ENCODE data around the gene ATP11A. TPM values are rescaled to one million over a fixed set of nuclear protein-coding genes. Genes with fewer than 3 reads are reported as not detected.

ATP11A gene
- total and polyA plus RNA-seq, 10 of the 15 experiments (the other 5 are each of a cell fraction or from before 2014, with no cell fraction given), result 1.4 to 69.6 (median 14.4) TPM

DNA sequence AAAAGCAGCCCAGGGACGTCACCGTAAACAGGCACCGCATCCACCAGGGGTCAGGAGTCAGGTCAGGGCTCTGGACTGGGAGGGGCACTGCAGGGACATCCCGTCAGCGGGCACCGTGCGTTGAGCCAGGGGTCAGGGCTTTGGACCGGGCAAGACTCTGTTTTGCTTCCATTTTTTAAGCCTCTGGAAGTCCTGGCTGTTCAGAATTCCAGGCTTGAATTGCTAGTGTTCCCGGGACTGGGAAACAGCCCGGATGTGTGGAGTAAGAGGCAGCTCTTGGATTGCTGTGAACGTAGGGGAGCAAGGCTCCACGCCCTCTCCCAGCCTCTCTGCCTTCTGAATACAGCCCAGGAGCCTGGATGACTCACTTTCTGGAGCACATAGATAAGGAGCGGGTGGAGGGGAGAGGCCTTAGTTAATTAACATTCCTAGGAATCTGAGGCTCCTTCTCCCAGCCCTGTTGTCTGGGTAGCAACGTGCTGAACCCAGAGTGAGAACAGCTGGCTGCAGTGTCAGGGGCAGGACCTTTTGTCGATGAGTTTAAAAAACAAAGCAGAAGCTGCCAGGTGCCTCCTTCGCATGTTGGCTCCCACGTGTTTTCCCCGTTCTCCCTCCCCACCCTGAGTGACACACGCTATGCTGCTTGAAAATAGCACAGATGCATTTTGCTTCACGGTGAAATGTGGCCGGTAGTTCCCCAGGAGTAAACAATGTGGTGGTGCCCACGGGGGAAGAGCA is 21.9 kb downstream of the ATP11A start (continued):
- TF ChIP-seq POLR2AphosphoS2 (IDR thresholded peaks at IDR 0.05; ENCODE audit: low read depth, low read length), result no peak
- TF ChIP-seq RUNX3 (IDR thresholded peaks at IDR 0.05; ENCODE audit: low read length), result peak; percentile 30; the same call in 1 of the 2 replicates
- TF ChIP-seq SUZ12 (IDR thresholded peaks at IDR 0.05; ENCODE audit: unreplicated experiment), result no peak
- 0 out of 2 replicates have a peak, but pooled peaks have one; percentile 46 for TF ChIP-seq CHD2 (IDR thresholded peaks at IDR 0.05; ENCODE audit: borderline replicate concordance, low read depth, low read length)
- peak; percentile 58; the same call in 1 of the 2 replicates for TF ChIP-seq RAD51 (IDR thresholded peaks at IDR 0.05)
- no peak for TF ChIP-seq CBFB (IDR thresholded peaks at IDR 0.05; ENCODE audit: low read depth)
- TF ChIP-seq RBBP5 (conservative IDR thresholded peaks at IDR 0.05), result no peak
- no peak for TF ChIP-seq IRF4 (IDR thresholded peaks at IDR 0.05; ENCODE audit: low read depth, low read length)
- TF ChIP-seq EP300 (IDR thresholded peaks at IDR 0.05; ENCODE audit: borderline replicate concordance in 1 of 2, control insufficient read depth in 1 of 2, low read depth in 2 of 2, low read length in 2 of 2), result peak in 1 of 2 experiments; percentile 24; a peak in 1 of 4 replicates
- TF ChIP-seq IKZF1 (conservative IDR thresholded peaks at IDR 0.05), result peak; percentile 45; the same call in 1 of the 2 replicates
- TF ChIP-seq SIN3A (IDR thresholded peaks at IDR 0.05; ENCODE audit: low read depth, low read length), result no peak
- peak; percentile 38 for TF ChIP-seq MEF2B (IDR thresholded peaks at IDR 0.05; ENCODE audit: partially characterized antibody, poor library complexity, severe bottlenecking)
- TF ChIP-seq, protein P1, sequence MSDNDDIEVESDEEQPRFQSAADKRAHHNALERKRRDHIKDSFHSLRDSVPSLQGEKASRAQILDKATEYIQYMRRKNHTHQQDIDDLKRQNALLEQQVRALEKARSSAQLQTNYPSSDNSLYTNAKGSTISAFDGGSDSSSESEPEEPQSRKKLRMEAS (IDR thresholded peaks at IDR 0.05; ENCODE audit: low read depth, low read length), result peak; percentile 85
- TF ChIP-seq, protein P2, sequence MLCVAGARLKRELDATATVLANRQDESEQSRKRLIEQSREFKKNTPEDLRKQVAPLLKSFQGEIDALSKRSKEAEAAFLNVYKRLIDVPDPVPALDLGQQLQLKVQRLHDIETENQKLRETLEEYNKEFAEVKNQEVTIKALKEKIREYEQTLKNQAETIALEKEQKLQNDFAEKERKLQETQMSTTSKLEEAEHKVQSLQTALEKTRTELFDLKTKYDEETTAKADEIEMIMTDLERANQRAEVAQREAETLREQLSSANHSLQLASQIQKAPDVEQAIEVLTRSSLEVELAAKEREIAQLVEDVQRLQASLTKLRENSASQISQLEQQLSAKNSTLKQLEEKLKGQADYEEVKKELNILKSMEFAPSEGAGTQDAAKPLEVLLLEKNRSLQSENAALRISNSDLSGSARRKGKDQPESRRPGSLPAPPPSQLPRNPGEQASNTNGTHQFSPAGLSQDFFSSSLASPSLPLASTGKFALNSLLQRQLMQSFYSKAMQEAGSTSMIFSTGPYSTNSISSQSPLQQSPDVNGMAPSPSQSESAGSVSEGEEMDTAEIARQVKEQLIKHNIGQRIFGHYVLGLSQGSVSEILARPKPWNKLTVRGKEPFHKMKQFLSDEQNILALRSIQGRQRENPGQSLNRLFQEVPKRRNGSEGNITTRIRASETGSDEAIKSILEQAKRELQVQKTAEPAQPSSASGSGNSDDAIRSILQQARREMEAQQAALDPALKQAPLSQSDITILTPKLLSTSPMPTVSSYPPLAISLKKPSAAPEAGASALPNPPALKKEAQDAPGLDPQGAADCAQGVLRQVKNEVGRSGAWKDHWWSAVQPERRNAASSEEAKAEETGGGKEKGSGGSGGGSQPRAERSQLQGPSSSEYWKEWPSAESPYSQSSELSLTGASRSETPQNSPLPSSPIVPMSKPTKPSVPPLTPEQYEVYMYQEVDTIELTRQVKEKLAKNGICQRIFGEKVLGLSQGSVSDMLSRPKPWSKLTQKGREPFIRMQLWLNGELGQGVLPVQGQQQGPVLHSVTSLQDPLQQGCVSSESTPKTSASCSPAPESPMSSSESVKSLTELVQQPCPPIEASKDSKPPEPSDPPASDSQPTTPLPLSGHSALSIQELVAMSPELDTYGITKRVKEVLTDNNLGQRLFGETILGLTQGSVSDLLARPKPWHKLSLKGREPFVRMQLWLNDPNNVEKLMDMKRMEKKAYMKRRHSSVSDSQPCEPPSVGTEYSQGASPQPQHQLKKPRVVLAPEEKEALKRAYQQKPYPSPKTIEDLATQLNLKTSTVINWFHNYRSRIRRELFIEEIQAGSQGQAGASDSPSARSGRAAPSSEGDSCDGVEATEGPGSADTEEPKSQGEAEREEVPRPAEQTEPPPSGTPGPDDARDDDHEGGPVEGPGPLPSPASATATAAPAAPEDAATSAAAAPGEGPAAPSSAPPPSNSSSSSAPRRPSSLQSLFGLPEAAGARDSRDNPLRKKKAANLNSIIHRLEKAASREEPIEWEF (IDR thresholded peaks at IDR 0.05; ENCODE audit: insufficient replicate concordance, low read depth, low read length), result no peak
- TF ChIP-seq MTA3 (IDR thresholded peaks at IDR 0.05; ENCODE audit: borderline replicate concordance, low read length), result no peak
- no peak for TF ChIP-seq HCFC1 (IDR thresholded peaks at IDR 0.05; ENCODE audit: low read length)
- no peak for TF ChIP-seq ASH2L (IDR thresholded peaks at IDR 0.05; ENCODE audit: borderline replicate concordance, low read depth)
- TF ChIP-seq, protein P3, sequence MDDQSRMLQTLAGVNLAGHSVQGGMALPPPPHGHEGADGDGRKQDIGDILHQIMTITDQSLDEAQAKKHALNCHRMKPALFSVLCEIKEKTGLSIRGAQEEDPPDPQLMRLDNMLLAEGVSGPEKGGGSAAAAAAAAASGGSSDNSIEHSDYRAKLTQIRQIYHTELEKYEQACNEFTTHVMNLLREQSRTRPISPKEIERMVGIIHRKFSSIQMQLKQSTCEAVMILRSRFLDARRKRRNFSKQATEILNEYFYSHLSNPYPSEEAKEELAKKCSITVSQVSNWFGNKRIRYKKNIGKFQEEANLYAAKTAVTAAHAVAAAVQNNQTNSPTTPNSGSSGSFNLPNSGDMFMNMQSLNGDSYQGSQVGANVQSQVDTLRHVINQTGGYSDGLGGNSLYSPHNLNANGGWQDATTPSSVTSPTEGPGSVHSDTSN (IDR thresholded peaks at IDR 0.05; ENCODE audit: insufficient replicate concordance, low read depth, low read length), result peak; percentile 82
- no peak for TF ChIP-seq CBX3 (IDR thresholded peaks at IDR 0.05; ENCODE audit: borderline replicate concordance, low read depth)
- TF ChIP-seq TARDBP (IDR thresholded peaks at IDR 0.05; ENCODE audit: borderline replicate concordance), result no peak
- TF ChIP-seq, protein P4, sequence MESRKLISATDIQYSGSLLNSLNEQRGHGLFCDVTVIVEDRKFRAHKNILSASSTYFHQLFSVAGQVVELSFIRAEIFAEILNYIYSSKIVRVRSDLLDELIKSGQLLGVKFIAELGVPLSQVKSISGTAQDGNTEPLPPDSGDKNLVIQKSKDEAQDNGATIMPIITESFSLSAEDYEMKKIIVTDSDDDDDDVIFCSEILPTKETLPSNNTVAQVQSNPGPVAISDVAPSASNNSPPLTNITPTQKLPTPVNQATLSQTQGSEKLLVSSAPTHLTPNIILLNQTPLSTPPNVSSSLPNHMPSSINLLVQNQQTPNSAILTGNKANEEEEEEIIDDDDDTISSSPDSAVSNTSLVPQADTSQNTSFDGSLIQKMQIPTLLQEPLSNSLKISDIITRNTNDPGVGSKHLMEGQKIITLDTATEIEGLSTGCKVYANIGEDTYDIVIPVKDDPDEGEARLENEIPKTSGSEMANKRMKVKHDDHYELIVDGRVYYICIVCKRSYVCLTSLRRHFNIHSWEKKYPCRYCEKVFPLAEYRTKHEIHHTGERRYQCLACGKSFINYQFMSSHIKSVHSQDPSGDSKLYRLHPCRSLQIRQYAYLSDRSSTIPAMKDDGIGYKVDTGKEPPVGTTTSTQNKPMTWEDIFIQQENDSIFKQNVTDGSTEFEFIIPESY (IDR thresholded peaks at IDR 0.05), result peak; percentile 97
- TF ChIP-seq NBN (IDR thresholded peaks at IDR 0.05), result no peak
- peak in 1 of 2 experiments; percentile 32; a peak in 1 of 4 replicates for TF ChIP-seq IKZF2 (IDR thresholded peaks at IDR 0.05)

Data from GM12878 (cell line).